OCI-LY1 (cell line): ENCODE measurements around the gene NUP210.

Experiments
- H2AFZ ChIP-seq: fragments of 200-600 bp; sonication (generic), shearing (Covaris generic); 2 replicates; pipeline ENCODE4 v1.6.0; 2014; ENCODE audit warnings: antibody characterized with exemption, mild to moderate bottlenecking, low read length
- H3F3A ChIP-seq: fragments of 200-600 bp; sonication (generic), shearing (Covaris generic); 2 replicates; pipeline ENCODE4 v1.6.0; 2014; ENCODE audit warnings: mild to moderate bottlenecking, antibody characterized with exemption, low read length, moderate library complexity; ENCODE audit not compliant: insufficient read depth
- H3K27ac ChIP-seq: fragments of 200-600 bp; sonication (generic); 2 replicates; pipeline ENCODE4 v1.5.1; 2014; ENCODE audit warnings: low read length, mixed run types, mild to moderate bottlenecking, low read depth; ENCODE audit not compliant: poor library complexity, severe bottlenecking
- H3K27me3 ChIP-seq: fragments of 200-600 bp; sonication (generic); 2 replicates; pipeline ENCODE4 v1.6.0; 2014; ENCODE audit warnings: antibody characterized with exemption, mild to moderate bottlenecking, low read length, moderate library complexity; ENCODE audit not compliant: insufficient read depth
- H3K36me3 ChIP-seq: fragments of 200-600 bp; sonication (generic); 2 replicates; pipeline ENCODE4 v1.6.1; 2014; ENCODE audit warnings: mild to moderate bottlenecking, antibody characterized with exemption, low read length, moderate library complexity, mixed read lengths; ENCODE audit not compliant: insufficient read depth
- H3K4me1 ChIP-seq: fragments of 200-600 bp; sonication (generic); 2 replicates; pipeline ENCODE4 v1.5.1; 2014; ENCODE audit warnings: mild to moderate bottlenecking, low read length, moderate library complexity; ENCODE audit not compliant: insufficient read depth, severe bottlenecking
- H3K4me2 ChIP-seq: fragments of 200-600 bp; sonication (generic), shearing (Covaris generic); 2 replicates; pipeline ENCODE4 v1.6.1; 2014; ENCODE audit warnings: low read length
- H3K4me3 ChIP-seq: fragments of 200-600 bp; sonication (generic); 2 replicates; pipeline ENCODE4 v1.5.1; 2014; ENCODE audit warnings: low read length, low read depth, mild to moderate bottlenecking, mixed read lengths; ENCODE audit not compliant: poor library complexity, severe bottlenecking
- H3K79me2 ChIP-seq: fragments of 200-600 bp; shearing (Covaris generic); 2 replicates; pipeline ENCODE4 v1.6.1; 2016; ENCODE audit warnings: mixed run types, low read length, mixed read lengths; ENCODE audit not compliant: insufficient read depth
- H3K9ac ChIP-seq: fragments of 200-600 bp; sonication (generic), shearing (Covaris generic); 2 replicates; pipeline ENCODE4 v1.6.1; 2014; ENCODE audit warnings: mild to moderate bottlenecking, low read length, mixed read lengths
- H3K9me2 ChIP-seq: fragments of 200-600 bp; sonication (generic), shearing (Covaris generic); 2 replicates; pipeline ENCODE4 v1.6.1; 2014; ENCODE audit warnings: low read depth, mild to moderate bottlenecking, low read length, mixed read lengths
- H3K9me3 ChIP-seq: fragments of 200-600 bp; shearing (Covaris generic); 2 replicates; pipeline ENCODE4 v1.6.1; 2014; ENCODE audit warnings: low read length, mixed read lengths
- H4K20me1 ChIP-seq: fragments of 200-600 bp; sonication (generic), shearing (Covaris generic); 2 replicates; pipeline ENCODE4 v1.6.0; 2016; ENCODE audit warnings: mild to moderate bottlenecking, low read length; ENCODE audit not compliant: insufficient read depth
- EZH2 ChIP-seq: fragments of 200-600 bp; sonication (generic), shearing (Covaris generic); IDR thresholded peaks from 2 replicates; pipeline ENCODE4 v1.8.0; 2017; ENCODE audit warnings: borderline replicate concordance, mixed run types, mild to moderate bottlenecking, antibody characterized with exemption, low read length, moderate library complexity, mixed read lengths
- TF ChIP-seq, protein P1 (sequence below): fragments of 200-600 bp; sonication (generic), shearing (Covaris generic); IDR thresholded peaks from 2 replicates; pipeline ENCODE4 v1.5.1; 2017; ENCODE audit warnings: mild to moderate bottlenecking, antibody characterized with exemption, low read length, moderate library complexity, mixed read lengths

Gene NUP210

DNA sequence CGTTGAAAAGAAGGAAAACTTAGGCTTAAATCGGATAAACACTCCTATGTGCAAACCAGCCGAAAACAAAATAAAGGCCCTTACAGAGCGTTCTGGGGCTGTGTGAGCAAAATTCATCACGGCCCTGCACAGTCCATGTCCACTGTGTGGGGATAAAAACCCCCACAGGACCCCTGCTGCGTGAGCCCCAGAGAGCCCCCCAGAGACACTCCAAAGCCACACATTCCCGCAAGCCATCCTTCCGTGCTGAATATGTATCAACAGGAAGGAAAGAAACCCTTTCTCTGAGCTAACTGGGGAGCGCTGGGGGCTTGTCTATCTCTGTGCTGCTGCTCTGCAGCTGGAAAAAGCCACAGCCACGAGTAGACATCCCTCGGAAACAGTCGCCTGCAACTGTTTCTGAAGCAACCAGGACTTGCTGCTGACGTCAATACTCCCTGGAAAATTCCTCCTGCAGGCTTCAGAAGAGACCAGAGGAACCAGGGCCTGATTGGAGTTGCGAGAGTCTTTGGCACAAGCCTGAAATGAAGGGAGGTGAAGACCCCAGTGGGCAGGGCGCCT lies 72.7 kb downstream of the NUP210 start:
- Histone ChIP-seq H3K9ac (no peak overlapping the region), H3K4me3 (no peak overlapping the region), H4K20me1 (no peaks in the 10 kb centered on the region), H3K9me3 (no peaks in the 10 kb centered on the region), H3K79me2 (no peaks in the 10 kb centered on the region), H3K27ac (no peak overlapping the region), H3K4me1 (peaks cover 9% of the 10 kb centered on the region), H3K4me2 (no peak overlapping the region), H3F3A (no peaks in the 10 kb centered on the region), H2AFZ (no peak overlapping the region), H3K36me3 (peaks cover 96% of the 10 kb centered on the region), H3K27me3 (no peaks in the 10 kb centered on the region), H3K9me2 (no peaks in the 10 kb centered on the region)
- TF ChIP-seq, protein P1, sequence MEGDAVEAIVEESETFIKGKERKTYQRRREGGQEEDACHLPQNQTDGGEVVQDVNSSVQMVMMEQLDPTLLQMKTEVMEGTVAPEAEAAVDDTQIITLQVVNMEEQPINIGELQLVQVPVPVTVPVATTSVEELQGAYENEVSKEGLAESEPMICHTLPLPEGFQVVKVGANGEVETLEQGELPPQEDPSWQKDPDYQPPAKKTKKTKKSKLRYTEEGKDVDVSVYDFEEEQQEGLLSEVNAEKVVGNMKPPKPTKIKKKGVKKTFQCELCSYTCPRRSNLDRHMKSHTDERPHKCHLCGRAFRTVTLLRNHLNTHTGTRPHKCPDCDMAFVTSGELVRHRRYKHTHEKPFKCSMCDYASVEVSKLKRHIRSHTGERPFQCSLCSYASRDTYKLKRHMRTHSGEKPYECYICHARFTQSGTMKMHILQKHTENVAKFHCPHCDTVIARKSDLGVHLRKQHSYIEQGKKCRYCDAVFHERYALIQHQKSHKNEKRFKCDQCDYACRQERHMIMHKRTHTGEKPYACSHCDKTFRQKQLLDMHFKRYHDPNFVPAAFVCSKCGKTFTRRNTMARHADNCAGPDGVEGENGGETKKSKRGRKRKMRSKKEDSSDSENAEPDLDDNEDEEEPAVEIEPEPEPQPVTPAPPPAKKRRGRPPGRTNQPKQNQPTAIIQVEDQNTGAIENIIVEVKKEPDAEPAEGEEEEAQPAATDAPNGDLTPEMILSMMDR = no peak
- no peak for TF ChIP-seq EZH2

DNA sequence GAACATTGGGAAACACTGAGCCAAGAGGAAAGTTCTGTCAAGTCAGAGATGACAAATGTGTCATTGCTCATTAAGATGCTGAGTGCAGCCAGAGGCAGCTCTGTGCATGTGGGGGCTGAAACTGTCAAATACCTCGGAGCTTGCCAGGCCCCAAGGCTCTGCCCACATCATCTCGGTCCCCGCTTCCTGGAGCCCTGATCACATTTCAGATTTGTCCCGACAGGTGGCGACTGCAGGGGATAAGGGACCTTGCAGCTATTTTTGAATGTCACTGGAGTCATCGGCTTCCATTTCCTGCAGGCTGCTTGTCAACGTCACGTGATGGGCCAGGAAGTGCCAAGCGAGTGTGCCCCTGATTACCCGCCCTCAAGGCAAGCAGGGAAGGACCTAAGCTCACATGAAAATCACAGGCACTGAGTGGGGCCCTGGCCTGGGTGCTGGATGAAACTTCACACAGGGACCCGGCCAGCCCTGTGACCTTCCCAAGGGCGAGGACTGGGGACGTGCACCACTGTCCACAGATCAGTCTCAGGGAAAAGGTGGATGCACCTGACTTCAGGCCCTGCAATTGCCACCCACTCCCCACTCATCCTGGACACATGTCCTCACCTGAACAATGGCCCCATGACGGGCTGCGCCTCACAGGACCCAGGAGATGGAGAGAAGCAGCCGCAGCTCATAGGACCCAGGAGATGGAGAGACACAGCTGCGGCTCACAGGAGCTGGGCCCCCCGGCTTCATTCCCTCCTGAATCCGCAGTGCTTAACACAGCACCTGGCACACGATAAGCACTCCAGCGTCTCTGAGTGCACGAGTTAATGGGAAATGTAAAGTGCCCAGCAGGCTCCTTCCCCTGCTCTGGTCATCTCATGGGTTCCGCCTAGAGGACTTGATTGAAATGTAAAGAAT lies 73.4 kb downstream of the NUP210 start:
- TF ChIP-seq EZH2 = no peak
- TF ChIP-seq, protein P1 = no peak
- H3K4me3 ChIP-seq = no peak overlapping the region
- H3F3A ChIP-seq = no peaks in the 10 kb centered on the region
- peaks cover 96% of the 10 kb centered on the region for H3K36me3 ChIP-seq
- peak overlapping the region; percentile 24 for H3K27ac ChIP-seq
- peaks cover 9% of the 10 kb centered on the region for H3K4me1 ChIP-seq
- H3K9ac ChIP-seq = no peak overlapping the region
- H3K9me3 ChIP-seq = no peaks in the 10 kb centered on the region
- no peaks in the 10 kb centered on the region for H3K9me2 ChIP-seq
- H3K79me2 ChIP-seq = no peaks in the 10 kb centered on the region
- no peak overlapping the region for H2AFZ ChIP-seq
- no peak overlapping the region for H3K4me2 ChIP-seq
- no peaks in the 10 kb centered on the region for H4K20me1 ChIP-seq
- no peaks in the 10 kb centered on the region for H3K27me3 ChIP-seq

DNA sequence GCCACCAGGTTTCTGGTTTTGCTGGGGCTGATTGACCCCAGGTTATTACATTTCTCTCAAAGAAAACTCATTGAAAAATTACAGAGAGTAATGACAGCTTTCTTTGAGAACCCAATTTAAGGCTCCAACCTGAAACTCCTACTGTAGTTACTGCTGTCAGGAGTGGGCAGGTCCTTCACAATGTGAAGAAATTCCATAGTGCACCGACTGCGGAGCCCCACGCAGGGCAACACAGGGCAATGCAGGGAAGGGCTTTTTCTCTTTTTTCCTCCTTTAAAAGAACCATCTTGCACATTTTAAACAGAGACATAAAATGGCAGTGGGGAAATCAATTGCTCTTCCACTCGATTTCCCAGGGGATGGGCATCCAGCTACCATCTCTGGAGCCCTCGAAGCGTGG lies 74.3 kb downstream of the NUP210 start:
- H3K9me2 ChIP-seq = no peaks in the 10 kb centered on the region
- no peak overlapping the region for H3K4me3 ChIP-seq
- no peaks in the 10 kb centered on the region for H3F3A ChIP-seq
- TF ChIP-seq, protein P1 = no peak
- no peak for TF ChIP-seq EZH2
- peaks cover 9% of the 10 kb centered on the region for H3K4me1 ChIP-seq
- H3K36me3 ChIP-seq = peaks cover 96% of the 10 kb centered on the region
- no peak overlapping the region for H3K9ac ChIP-seq
- H3K79me2 ChIP-seq = no peaks in the 10 kb centered on the region
- no peaks in the 10 kb centered on the region for H3K27me3 ChIP-seq
- no peak overlapping the region for H3K27ac ChIP-seq
- no peaks in the 10 kb centered on the region for H4K20me1 ChIP-seq
- no peak overlapping the region for H2AFZ ChIP-seq
- H3K4me2 ChIP-seq = no peak overlapping the region
- H3K9me3 ChIP-seq = no peaks in the 10 kb centered on the region
